ENCODE results near the gene LGR5. TPM values are rescaled to one million over a fixed set of nuclear protein-coding genes. Genes with fewer than 3 reads are reported as not detected.
A peak's percentile ranks its signal among the peaks of the same experiment; 100 is the strongest.

The LGR5 gene
- total RNA-seq, 4 donors from 2014 or later = 8.7 to 40.1 (median 24.3) TPM

GRCh38 chr12:71492604-71493003 is 53.0 kb downstream of the LGR5 start:
- DNase-seq = no peak
- Histone ChIP-seq H3K36me3 (no peaks in the 10 kb centered on the region), H3K27me3 (no peaks in the 10 kb centered on the region), H3K27ac (peak overlapping the region in 1 of 4 donors; percentile 14), H3K4me1 (peaks cover 0 to 9% of the 10 kb centered on the region in 2 donors), H3K4me3 (no peak overlapping the region), H3K9me3 (no peaks in the 10 kb centered on the region)
- in situ Hi-C loops (cut with MboI; ENCODE audit: low sequenced_read_pairs in 4 of 4) (no loop called here), intact Hi-C loops (cut with DNase I; ENCODE audit: low total_unique reads) (no loop called here)
- no peak for TF ChIP-seq CTCF (IDR thresholded peaks at IDR 0.05 in 4 of 5, conservative IDR thresholded peaks at IDR 0.05 in 1 of 5)
- no peak for TF ChIP-seq POLR2A (IDR thresholded peaks at IDR 0.05)
- ATAC-seq = no peak

- Histone ChIP-seq H3K4me3 (no peak overlapping the region), H3K27ac (peak overlapping the region in 1 of 4 donors; percentile 0), H3K27me3 (no peaks in the 10 kb centered on the region), H3K4me1 (peaks cover 0 to 9% of the 10 kb centered on the region in 2 donors), H3K36me3 (no peaks in the 10 kb centered on the region), H3K9me3 (no peaks in the 10 kb centered on the region)
- DNase-seq (no peak), ATAC-seq (no peak)
- intact Hi-C loops (cut with DNase I; ENCODE audit: low total_unique reads) = no loop called here
- in situ Hi-C loops (cut with MboI; ENCODE audit: low sequenced_read_pairs in 4 of 4) = no loop called here
- TF ChIP-seq POLR2A (IDR thresholded peaks at IDR 0.05) (no peak), CTCF (IDR thresholded peaks at IDR 0.05 in 4 of 5, conservative IDR thresholded peaks at IDR 0.05 in 1 of 5) (no peak)
Observed at GRCh38 chr12:71499834-71500233, 60.2 kb downstream of the LGR5 start.

- peaks cover 0 to 9% of the 10 kb centered on the region in 2 donors for H3K4me1 ChIP-seq
Observed at GRCh38 chr12:71503579-71504391, 64.2 kb downstream of the LGR5 start.

GRCh38 chr12:71504476-71504875 is 64.9 kb downstream of the LGR5 start:
- no peak overlapping the region for H3K4me3 ChIP-seq
- H3K36me3 ChIP-seq = no peaks in the 10 kb centered on the region
- peak overlapping the region in 1 of 4 donors; percentile 35 for H3K27ac ChIP-seq
- peaks cover 0 to 9% of the 10 kb centered on the region in 2 donors for H3K4me1 ChIP-seq
- ATAC-seq = no peak
- TF ChIP-seq POLR2A (IDR thresholded peaks at IDR 0.05) (no peak), CTCF (IDR thresholded peaks at IDR 0.05 in 4 of 5, conservative IDR thresholded peaks at IDR 0.05 in 1 of 5) (no peak)
- DNase-seq = no peak
- intact Hi-C loops (cut with DNase I; ENCODE audit: low total_unique reads) (no loop called here), in situ Hi-C loops (cut with MboI; ENCODE audit: low sequenced_read_pairs in 4 of 4) (no loop called here)
- H3K9me3 ChIP-seq = no peaks in the 10 kb centered on the region
- H3K27me3 ChIP-seq = no peaks in the 10 kb centered on the region

More at GRCh38 chr12:71503579-71504391, 64.2 kb downstream of the LGR5 start:
- Histone ChIP-seq H3K27ac (peak overlapping the region in 1 of 4 donors; percentile 35), H3K4me3 (no peak overlapping the region), H3K9me3 (no peaks in the 10 kb centered on the region), H3K36me3 (no peaks in the 10 kb centered on the region), H3K27me3 (no peaks in the 10 kb centered on the region)
- TF ChIP-seq CTCF (IDR thresholded peaks at IDR 0.05 in 4 of 5, conservative IDR thresholded peaks at IDR 0.05 in 1 of 5) = no peak
- TF ChIP-seq POLR2A (IDR thresholded peaks at IDR 0.05) = no peak
- DNase-seq = no peak
- ATAC-seq = no peak
- intact Hi-C loops (cut with DNase I; ENCODE audit: low total_unique reads) = no loop called here
- in situ Hi-C loops (cut with MboI; ENCODE audit: low sequenced_read_pairs in 4 of 4) = no loop called here
